Ammon's horn (tissue), 1 donor: ENCODE measurements around the gene RFX1.
"Not testable (repeated sequence)": the region's sequence is repeated elsewhere in the genome, so short reads cannot be mapped to it uniquely, and the experiment has no call there.

Source experiments
- DNase-seq: peaks from one replicate; pipeline ENCODE4 v3.0.0-alpha.2; 2016; ENCODE audit warnings: low spot score

The RFX1 gene

DNA sequence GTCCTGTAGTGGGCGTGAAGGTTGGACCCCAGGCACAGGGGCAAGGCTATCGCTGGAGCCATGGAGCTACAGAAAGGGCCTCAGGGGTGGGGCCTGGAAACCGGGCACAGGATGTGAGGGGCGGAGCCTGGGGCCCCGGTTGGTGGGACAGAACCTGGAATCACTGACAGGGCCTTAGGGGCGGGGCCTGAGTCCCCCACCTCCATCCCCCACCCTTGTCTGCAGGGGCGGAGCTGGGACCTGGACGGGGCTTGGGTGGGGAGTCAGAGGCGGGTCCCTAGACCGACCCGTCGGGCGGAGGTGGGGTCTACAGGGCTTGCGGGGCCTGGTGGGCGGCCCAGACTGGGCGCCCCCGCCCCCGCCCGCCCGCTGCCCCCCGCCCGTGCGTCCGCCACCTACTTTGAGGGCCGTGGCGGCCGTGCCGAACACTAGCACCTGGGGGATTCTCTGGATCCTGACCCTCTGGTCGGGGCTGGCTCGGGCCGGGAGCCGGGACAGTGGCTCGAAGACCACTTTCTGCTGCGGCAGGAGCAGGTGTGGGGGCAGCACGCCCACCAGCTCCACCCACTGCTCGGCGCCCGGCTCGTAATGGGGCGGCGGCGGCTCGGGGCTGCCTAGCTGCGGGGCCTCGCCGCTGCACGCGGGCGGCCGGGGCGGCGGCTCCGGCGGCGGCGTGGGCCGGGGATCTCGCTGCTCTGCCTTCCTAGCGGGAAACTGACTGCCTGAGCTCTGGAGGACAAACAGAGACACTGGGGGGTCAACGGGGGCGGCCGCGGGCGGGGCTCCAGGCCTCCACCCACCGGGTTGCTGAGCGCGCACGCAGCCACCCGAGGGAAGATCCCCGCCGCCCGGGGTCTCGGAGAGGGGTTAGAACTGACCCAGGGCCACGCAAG lies 27.5 kb downstream of the RFX1 start:
- DNase-seq: peak; percentile 71

DNA sequence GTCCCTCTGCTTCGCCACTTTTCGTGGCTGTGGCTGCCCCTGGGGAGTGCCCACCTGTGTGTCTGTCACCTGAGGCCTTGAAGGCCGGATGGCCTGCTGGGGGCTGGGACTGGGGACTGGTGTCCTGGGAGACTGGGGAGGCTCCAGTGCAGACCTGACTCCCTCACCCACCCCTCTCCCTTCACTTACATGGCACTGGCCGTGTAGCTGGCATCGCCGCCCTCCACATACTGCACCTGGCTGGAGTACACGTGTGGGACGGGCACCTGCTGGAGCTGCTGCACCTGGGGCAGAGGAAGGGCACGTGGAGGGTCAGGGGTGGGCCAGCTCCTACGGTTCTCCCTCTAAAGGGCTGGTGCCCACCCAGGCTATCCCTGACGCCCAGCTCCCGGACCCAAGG lies 28.3 kb downstream of the RFX1 start:
- no peak for DNase-seq

DNA sequence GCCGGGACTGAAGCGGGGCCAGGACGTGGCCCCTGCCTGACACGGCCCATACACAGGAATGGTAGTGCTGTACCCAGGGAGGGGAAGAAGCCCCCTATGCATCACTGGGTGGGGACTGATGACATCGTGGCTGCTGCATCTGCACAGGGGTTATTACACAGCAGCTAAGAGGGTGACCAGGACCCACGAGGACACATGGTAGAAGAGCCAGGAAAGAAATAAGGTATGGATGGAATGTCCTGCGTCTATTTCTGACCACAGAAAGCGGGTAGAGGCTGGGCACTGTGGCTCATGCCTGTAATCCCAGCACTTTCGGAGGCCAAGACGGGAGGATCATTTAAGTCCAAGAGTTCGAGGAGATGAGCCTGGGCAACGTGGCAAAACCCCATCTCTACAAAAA lies 29.7 kb downstream of the RFX1 start:
- no peak for DNase-seq

DNA sequence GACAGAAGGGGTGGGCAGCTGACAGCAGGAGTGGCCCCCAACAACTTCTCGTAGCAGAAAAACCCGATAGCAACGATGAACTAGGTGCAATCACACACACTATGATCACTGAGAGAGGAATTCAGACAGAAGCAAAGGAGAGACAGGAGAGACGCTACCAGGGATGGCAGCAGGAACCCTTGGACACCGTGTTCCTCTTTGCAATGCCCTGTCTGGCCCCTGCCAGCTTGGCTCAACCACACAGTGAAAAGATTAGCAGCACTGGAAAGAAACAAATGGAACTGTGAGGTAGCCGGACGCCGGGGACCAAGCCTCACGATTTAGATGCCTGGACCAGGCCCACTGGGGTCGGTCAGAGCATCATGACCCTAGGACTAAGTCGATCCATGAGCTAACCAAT lies 30.2 kb downstream of the RFX1 start:
- no peak for DNase-seq

DNA sequence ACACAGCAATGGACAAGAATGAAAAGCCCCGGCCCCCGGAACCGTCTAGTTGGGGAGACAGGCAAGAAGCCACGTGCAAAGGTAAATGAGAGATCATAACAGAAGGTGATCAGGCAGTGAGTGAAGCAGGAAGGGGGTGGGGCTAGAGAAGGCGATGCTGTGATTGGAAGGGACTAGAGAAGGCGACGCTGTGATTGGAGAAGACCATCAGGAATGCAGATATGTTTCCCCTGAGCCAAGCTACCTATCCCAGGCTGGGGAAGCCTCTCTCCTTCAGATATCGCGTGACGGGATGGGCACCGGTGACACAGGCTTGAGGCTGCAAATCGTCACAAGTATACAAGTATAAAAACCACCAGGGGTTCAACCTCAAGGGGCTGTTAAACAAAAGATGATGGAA lies 32.0 kb downstream of the RFX1 start:
- no peak for DNase-seq

DNA sequence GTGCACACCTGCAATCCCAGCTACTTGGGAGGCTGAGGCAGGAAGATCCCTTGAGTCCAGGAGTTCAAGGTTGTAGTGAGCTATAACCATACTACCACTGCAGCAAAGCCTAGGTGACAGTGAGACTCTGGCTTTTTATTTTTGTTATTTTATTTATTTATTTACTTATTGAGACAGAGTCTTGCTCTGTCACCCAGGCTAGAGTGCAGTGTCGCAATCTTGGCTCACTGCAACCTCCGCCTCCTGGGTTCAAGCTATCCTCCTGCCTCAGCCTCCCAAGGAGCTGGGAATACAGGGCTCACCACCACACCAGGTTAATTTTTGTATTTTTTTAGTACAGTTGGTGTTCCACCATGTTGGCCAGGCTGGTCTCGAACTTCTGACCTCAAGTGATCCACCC lies 32.6 kb downstream of the RFX1 start:
- not testable (repeated sequence) for DNase-seq

DNA sequence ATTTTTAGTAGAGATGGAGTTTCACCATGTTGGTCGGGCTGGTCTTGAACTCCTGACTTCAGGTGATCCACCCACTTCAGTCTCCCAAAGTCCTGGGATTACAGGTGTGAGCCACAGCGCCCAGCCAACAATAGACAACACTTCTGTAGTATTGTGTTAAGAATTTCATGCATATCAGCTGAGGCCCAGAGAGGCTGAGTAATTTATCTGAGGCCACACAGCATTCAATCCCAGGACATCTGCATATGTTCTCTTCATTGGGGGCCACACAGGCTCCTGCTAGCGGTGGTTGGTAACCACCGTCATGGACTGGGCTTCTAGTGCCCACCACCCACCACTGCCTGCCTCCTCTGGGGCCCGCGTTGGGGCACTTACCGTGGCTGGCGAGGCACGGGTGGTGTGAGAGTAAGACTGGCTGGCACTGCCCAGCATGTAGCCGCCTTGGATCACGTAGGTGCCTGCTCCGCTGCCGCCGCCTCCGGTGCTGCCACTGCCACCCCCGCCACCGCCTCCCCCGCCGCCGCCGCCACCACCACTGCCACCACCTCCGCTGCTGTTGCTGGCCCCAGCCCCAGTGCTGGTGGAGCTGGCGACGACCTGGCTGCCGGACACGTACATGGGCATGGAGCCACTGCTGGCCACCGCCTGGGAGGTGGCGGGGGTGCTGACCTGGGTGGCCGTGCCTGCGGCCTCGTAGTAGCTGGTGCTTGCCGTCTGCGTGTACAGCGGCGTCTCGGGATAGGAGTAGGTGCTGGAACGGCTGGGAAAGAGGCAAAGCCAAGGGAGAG lies 33.6 kb downstream of the RFX1 start:
- DNase-seq: no peak

DNA sequence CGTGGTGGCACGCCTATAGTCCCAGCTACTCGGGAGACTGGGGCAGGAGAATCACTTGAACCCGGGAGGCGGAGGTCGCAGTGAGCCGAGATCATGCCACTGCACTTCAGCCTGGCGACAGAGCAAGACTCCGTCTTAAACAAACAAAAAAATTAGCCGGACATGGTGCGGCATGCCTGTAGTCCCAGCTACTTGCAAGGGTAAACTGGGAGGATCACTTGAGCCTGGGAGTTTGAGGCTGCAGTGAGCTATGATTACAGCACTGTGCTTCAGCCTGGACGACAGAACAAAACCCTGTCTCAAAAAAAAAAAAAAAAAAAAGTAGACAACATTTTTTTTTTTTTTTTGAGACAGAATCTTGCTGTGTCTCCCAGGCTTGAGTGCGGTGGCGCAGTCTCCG lies 34.3 kb downstream of the RFX1 start:
- DNase-seq: not testable (repeated sequence)

DNA sequence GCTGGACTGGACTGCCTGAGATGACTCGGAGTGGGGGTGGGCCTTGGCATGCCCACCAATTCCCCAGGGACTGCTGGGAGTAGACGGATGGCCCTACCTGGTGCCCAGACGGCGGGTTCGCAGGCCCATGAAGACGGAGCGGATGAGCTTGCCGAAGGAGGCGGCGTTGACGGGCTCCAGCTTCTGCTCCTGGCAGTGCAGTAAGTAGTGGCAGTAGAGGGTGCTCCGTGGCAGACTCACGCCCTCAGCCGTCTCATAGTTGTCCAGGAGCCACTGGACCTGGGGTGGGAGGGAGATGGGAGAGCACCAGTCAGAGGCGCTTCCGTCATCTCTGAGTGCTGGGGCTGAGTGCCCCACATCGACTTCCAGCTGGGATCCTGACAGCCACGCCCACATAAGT lies 36.2 kb downstream of the RFX1 start:
- DNase-seq: no peak

DNA sequence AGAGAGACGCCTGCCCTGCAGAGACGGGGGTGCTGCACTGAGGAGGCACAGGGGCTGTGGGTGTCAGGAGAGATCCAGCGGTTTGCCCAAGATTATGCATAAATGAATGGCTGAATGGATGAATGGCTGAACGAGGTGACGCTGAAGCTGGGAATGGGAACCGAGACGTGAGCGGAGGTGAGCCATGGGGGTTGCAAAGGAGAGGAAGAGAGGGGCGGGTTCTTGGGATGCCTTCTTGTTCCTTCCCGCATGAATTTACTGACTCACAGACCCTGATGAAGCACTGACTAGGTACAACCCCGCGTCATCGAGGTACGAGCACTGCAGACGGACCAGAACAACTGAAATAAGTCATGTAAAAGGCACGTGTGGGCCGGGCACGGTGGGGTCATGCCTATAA lies 37.1 kb downstream of the RFX1 start:
- no peak for DNase-seq

DNA sequence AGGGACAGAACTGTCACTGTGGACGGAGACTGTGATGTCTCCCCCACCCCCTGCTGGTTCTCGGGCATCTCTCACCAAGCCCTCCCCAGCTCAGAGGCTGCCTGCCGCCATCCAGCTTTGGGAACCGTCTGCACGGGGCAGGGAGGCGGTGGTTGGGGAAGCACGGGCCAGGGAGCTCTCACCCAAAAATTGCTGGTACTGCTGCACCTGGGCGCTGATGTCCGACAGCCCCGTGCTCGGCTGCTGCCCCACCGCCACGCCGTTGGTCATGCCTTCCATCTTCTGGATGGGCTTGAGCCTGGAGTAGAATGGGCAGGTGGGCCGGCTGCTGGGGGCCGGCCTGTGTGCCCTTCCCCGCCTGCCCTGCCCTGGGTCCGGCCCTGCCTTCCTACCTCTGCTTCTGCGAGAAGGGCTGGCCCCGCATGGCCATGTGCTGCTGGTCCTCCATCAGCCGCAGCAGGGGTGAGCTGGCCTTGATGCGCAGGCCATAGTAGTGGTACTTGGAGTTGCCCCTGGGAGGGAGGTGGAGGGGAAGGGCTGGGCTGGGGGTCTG lies 37.7 kb downstream of the RFX1 start:
- no peak for DNase-seq

DNA sequence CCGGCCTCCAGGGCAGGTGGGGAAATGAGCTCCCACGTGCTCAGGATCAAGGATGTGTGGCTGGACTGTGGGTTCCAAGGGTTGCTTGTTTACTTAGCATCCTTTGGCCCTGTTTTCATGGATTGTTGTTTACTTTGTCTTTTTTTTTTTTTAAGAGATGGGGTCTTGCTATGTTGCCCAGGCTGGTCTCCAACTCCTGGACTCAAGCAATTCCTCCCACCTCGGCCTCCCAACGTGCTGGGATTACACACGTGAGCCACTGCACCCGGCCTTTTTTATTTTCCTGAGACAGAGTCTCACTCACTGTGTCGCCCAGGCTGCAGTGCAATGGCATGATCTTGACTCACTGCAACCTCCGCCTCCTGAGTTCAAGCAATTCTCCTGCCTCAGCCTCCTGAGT lies 38.9 kb downstream of the RFX1 start:
- not testable (repeated sequence) for DNase-seq

DNA sequence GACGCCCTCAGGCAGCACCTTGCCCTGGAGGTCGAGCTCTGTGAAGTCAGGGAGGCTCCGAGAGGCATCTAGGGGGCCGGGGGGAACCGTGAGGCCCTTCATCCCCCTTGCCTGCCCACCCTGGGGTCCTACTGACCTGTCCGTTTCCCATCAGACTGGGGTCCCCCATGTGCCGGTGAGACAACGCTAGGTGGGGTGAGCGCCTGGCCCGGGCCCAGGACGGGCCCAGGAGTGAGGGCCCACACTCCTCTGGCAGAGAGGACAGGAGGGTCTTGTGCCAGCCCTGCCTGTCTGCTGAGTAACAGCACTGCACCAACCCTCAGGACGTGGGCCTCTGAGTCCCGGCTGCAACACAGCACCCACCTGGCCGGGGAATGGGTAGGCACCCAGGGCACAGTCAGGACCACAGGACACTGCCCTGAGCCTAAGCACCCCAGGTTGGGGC lies 39.4 kb downstream of the RFX1 start:
- DNase-seq: no peak

DNA sequence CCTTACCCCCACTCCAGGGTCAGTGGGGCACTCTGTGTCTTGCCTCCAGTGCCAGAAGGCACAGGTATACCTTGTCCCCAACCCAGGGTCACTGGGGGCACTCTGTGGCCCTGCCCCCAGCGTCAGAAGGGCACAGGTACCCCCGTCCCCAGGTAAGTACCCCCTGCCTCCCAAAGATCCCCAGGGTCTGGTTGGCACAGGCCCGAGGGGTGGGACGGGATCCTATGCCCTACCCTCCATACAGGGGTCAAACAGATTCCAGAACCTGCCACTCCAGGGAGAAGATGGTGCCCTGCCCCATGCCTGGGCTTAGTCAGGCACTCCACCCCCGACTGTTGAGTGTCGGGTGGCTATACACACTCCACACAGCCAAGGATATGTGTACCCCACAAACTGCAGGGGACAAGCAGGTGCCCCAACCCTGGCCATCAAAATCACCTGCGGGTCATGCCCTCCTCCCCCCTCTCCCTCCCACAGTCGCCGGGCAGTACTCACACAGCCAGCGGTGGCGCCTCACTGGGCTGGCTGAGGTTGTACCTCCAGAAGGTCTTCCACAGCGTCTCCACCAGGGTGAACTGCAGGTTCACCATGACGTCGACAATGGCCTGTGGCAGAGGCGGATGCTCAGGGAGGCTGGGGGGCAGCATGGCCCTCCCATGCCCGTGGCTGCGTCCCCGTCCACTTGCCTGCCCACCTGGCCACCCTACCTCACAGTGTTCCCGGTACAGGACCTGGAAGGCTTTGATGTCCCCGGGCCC lies 40.0 kb downstream of the RFX1 start:
- DNase-seq: no peak

DNA sequence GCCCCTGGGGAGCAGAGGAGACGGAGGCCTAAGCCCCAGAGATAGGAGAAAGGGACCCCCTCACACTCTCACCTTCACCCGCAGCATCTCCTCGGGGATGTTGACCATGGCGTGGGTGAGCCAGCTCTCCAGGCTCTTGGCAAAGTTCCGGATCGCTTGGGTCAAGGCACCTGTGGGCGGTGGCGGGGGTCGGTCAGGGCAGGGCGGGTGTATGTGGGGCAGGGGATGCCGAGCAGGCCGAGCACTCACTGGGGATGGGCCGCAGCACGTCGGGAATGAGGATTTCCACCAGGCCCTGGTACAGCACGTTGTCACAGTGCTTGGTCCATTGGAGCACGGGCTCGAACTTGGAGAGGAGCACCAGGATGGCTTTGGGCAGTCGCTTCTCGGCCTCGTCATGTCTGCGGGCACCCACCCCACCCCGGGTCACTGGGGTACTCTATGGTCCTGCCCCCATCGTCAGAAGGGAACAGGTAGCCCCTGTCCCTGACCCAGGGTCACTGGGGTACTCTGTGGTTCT lies 40.7 kb downstream of the RFX1 start:
- DNase-seq: no peak

DNA sequence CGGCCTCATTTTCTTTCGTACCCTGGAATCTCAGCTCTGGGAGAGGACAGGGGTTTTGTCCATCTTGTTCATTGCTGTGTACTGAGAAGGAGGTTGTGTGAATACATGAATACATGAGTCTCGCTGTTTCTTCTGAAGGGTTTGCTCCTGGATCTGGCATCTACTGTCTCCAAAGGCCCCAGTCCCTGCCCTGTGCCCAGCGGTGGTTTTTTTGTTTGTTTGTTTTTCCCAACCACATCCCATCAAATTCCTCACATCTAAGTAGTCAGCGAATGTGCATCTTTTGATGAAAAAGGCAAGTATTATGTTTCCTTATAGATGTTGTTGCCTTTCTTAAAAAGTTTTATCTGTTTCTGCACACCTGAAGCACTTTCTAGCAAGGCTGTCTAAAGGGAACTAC lies 41.3 kb downstream of the RFX1 start:
- no peak for DNase-seq

DNA sequence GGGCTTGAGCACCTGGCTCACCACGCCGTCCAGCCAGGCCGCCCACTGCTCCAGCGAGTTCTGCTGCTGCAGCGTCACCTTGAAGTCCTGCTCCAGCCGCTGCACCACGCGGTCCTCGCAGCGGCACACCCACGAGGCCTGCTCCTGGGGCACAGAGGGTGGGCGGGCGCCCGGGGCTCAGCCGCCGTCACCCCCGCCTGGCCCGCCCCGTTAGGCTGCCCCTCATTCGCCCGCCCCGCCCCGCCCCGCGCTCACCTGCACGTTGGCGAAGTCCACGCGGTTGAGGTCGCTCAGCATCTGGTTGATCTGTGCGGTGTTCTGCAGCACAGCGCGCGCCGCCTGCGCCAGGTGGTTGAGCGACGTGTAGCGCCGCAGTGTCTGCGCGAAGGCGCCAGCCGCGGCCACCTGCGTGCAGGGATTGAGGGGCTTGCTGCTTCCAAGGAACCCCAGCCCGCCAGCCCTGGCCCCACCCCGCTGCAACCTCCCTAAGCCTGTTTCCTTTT lies 42.5 kb downstream of the RFX1 start:
- no peak for DNase-seq

DNA sequence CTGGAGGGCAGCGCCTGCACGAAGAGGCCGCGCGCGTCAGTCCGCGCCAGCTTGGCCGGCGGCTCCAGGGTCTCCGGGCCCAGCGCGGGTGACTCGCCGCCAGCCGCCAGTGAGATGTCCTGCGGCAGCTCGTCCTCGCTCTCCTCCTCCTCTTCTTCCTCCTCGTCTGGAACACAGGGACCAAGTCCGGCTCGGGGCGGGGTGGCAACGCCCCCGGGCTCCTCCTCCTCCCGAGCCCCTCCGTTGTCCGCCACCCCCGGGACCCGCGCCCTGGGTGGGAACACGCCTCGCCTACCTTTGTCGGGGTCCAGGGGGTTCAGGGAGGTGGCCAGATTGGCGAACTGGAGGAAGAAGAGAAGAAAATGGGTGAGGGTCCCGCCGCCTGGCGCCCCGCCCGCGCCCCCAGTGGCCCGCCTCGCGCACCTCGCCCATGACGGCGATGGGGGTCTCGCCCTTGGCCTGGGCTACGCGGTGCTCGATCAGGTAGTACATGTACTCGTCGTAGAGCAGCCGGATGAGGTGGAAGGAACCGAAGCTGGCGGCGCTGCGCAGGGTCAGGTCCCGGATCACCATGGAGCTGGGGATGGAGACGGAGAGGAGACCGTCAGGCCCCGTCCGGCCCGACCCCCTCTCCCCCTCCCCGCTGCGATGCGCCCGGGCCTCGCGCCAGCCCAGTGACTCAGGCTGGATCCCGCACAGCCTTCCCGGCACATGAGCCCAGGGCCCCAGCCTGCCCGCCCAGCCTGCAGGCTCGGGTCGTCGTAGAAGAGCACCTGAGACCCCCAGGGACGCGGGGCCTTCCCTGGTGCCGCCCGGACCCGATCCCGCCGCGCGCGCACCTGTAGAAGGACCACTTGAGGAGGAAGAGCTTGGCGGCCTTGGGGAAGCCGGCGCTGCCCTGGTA lies 43.2 kb downstream of the RFX1 start:
- no peak for DNase-seq

DNA sequence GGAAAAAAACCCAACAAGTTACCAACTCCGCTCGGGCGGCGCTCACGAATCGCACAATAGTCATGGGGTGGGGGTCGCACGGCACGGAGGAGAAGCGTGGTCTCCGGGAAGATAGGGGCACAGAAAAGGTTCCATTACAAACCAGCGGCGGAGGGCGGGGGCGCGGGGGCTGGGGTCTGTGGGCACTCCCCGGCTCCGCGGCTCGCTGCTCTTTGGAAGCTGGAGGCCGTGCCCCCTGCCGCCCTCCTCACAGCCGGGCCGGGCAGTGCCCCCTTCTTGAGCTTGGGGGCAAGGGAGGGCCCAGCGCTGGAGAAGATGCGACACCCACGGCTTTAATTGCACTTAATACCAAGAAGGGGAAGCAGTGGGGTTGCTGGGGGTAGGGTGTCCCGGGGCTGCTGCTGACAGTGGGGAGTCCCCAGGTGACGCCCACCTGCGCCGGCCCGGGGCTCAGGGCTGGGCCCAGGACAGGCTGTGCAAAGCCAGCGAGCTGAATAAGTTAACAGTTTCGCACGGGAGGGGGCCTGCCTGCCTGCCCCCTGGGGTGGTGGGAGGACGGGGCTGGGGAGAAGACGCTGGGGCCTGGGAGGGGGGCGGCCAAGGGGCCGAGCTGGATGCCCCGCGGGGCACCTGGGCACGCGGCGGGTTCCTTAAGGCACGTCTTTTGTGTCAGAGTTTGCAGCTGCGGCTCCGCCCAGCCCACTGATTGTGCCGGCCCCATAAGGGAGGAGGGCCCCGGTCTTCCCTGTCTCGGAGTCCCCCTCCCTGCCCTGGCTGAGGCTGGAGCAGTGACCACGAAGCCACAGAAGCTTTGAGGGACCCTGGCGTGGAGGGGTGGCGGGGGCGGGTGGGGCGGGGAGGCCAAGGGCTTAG lies 44.1 kb downstream of the RFX1 start:
- no peak for DNase-seq
